ENCODE data around the gene DNAL1.

DNAL1 gene

GRCh38 chr14:73665130-73665529, 20.3 kb downstream of the DNAL1 start:
- Histone ChIP-seq H3K36me3 (no peaks in the 10 kb centered on the region; the same call in 1 of the 2 replicates), H3K4me1 (no peaks in the 10 kb centered on the region), H3K27me3 (no peaks in the 10 kb centered on the region), H3K9me3 (no peaks in the 10 kb centered on the region), H3K4me3 (ENCODE audit: low read depth, low read length) (no peak overlapping the region)
- DNase-seq, result no peak
- no peak for TF ChIP-seq CTCF (IDR thresholded peaks at IDR 0.05; ENCODE audit: low read depth, low read length)

GRCh38 chr14:73666583-73666982, 21.8 kb downstream of the DNAL1 start:
- Histone ChIP-seq H3K27me3 (no peaks in the 10 kb centered on the region), H3K9me3 (no peaks in the 10 kb centered on the region), H3K4me3 (ENCODE audit: low read depth, low read length) (no peak overlapping the region), H3K36me3 (no peaks in the 10 kb centered on the region; the same call in 1 of the 2 replicates), H3K4me1 (no peaks in the 10 kb centered on the region)
- TF ChIP-seq CTCF (IDR thresholded peaks at IDR 0.05; ENCODE audit: low read depth, low read length), result no peak
- DNase-seq, result no peak

DNA sequence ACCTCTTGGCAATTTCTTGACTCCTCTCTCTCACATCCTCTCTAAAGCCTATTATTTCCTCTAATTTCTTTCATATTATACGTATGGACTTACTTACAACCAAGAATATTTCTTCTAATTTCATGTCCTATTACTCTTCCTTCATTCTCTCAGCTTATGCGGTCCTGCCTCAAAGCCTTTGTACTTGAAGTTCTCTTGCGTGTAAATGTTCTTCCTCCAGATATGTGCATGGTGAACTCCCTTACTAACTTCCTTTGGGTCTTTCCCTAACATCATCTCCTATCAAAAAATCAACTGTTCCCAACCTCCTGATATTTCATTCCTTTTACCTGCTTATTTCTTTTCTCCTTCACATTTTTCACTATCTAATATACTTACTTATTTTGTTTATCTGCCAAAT, 23.1 kb downstream of the DNAL1 start:
- Histone ChIP-seq H3K27me3 (no peaks in the 10 kb centered on the region), H3K4me1 (no peaks in the 10 kb centered on the region), H3K9me3 (no peaks in the 10 kb centered on the region), H3K4me3 (ENCODE audit: low read depth, low read length) (no peak overlapping the region), H3K36me3 (peaks cover 3% of the 10 kb centered on the region; the same call in 1 of the 2 replicates)
- no peak for TF ChIP-seq CTCF (IDR thresholded peaks at IDR 0.05; ENCODE audit: low read depth, low read length)
- no peak for DNase-seq

- Histone ChIP-seq H3K9me3 (no peaks in the 10 kb centered on the region), H3K27me3 (no peaks in the 10 kb centered on the region), H3K4me1 (no peaks in the 10 kb centered on the region), H3K4me3 (ENCODE audit: low read depth, low read length) (no peak overlapping the region), H3K36me3 (peaks cover 3% of the 10 kb centered on the region; the same call in 1 of the 2 replicates)
- no peak for TF ChIP-seq CTCF (IDR thresholded peaks at IDR 0.05; ENCODE audit: low read depth, low read length)
- DNase-seq, result no peak
Measured at GRCh38 chr14:73674986-73675385, 30.2 kb downstream of the DNAL1 start.

GRCh38 chr14:73678698-73679097, 33.9 kb downstream of the DNAL1 start:
- Histone ChIP-seq H3K27me3 (no peaks in the 10 kb centered on the region), H3K9me3 (no peaks in the 10 kb centered on the region), H3K4me3 (ENCODE audit: low read depth, low read length) (no peak overlapping the region), H3K36me3 (no peaks in the 10 kb centered on the region), H3K4me1 (no peaks in the 10 kb centered on the region)
- TF ChIP-seq CTCF (IDR thresholded peaks at IDR 0.05; ENCODE audit: low read depth, low read length), result no peak
- no peak for DNase-seq

GRCh38 chr14:73680821-73681220, 36.0 kb downstream of the DNAL1 start:
- Histone ChIP-seq H3K4me3 (ENCODE audit: low read depth, low read length) (no peak overlapping the region), H3K9me3 (no peaks in the 10 kb centered on the region), H3K4me1 (no peaks in the 10 kb centered on the region), H3K36me3 (no peaks in the 10 kb centered on the region), H3K27me3 (no peaks in the 10 kb centered on the region)
- no peak for DNase-seq
- TF ChIP-seq CTCF (IDR thresholded peaks at IDR 0.05; ENCODE audit: low read depth, low read length), result no peak
